ENCODE data around the gene RNF157. TPM values are rescaled to one million over a fixed set of nuclear protein-coding genes. Genes with fewer than 3 reads are reported as not detected.
A peak's percentile ranks its signal among the peaks of the same experiment; 100 is the strongest.

RNF157 gene
- total RNA-seq, 1 donor: 4.7 TPM

GRCh38 chr17:76264755-76265623, 24.7 kb upstream of the RNF157 start, which contains the start of gene UBALD2:
UBALD2 (plus strand) TSS chr17:76265348; CDS start chr17:76265506, 158 bp downstream.
- DNase-seq (ENCODE audit: low read depth): peak; percentile 100
- peak within 1 kb of the TSS; percentile 81 for H3K4me3 ChIP-seq (ENCODE audit: low read depth, low read length)
- no peak for TF ChIP-seq CTCF (IDR thresholded peaks at IDR 0.05; ENCODE audit: insufficient read depth, low read depth, low read length)

DNA sequence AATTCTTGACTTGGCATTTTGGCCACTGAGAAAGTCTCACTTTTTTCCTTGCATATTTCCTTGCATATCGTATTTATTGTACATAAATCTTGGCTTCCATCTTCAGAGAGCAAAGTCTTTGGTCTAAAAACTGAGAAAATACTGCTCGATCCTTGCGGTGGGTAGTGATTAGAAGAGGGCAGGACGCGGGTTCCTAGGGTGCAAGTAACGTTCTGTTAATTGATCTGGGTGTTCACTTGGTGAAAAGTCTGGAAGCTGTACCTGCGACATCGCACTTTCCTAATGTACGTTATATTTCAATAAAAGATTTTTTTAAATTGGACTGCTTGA, 24.1 kb upstream of the RNF157 start:
- no peak for TF ChIP-seq CTCF (IDR thresholded peaks at IDR 0.05; ENCODE audit: insufficient read depth, low read depth, low read length)
- H3K4me3 ChIP-seq (ENCODE audit: low read depth, low read length): peak overlapping the region; percentile 40

GRCh38 chr17:76263896-76264295, 23.6 kb upstream of the RNF157 start:
- DNase-seq (ENCODE audit: low read depth): no peak
- no peak overlapping the region for H3K4me3 ChIP-seq (ENCODE audit: low read depth, low read length)
- TF ChIP-seq CTCF (IDR thresholded peaks at IDR 0.05; ENCODE audit: insufficient read depth, low read depth, low read length): no peak

More for the DNA sequence above, 24.1 kb upstream of the RNF157 start:
- no peak for DNase-seq (ENCODE audit: low read depth)

DNA sequence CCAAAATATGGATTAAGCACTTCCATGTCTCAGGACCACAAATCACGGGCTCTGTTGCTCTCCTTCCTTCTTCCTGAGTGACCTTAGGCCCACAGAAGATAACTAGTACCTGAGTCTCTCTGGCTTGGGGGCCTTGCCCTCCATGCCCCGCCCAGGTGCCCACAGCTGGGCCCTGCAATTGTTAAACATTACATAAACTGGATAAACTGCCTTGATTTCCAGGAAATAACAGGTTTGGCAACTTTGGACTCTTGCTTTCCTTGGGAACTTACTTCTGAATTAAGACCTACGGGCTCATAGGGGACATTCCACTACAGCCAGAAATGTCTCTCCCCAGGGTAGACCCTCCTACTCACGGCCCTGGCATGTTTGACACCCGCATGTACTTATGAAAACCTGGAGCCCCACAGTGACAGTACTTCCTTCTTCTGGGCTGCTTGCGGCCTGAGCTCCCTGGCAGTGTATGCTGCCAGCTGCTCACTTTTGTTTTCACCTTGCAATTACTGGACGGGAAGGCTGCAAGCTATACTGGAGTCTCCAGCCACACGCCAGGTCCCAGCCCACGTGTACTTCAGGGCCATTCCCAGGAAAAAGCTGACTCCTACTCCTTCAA, 22.5 kb upstream of the RNF157 start:
- no peak for TF ChIP-seq CTCF (IDR thresholded peaks at IDR 0.05; ENCODE audit: insufficient read depth, low read depth, low read length)
- no peak for DNase-seq (ENCODE audit: low read depth)
- no peak overlapping the region for H3K4me3 ChIP-seq (ENCODE audit: low read depth, low read length)

- DNase-seq (ENCODE audit: low read depth): no peak
- no peak overlapping the region for H3K4me3 ChIP-seq (ENCODE audit: low read depth, low read length)
- no peak for TF ChIP-seq CTCF (IDR thresholded peaks at IDR 0.05; ENCODE audit: insufficient read depth, low read depth, low read length)
Observed at GRCh38 chr17:76261421-76262215, 21.3 kb upstream of the RNF157 start.

- H3K4me3 ChIP-seq (ENCODE audit: low read depth, low read length): no peak overlapping the region
- DNase-seq (ENCODE audit: low read depth): no peak
- TF ChIP-seq CTCF (IDR thresholded peaks at IDR 0.05; ENCODE audit: insufficient read depth, low read depth, low read length): no peak
Observed at GRCh38 chr17:76260669-76261068, 20.4 kb upstream of the RNF157 start.

Measured in fibroblast of villous mesenchyme (primary cell).